AG08395 (cell line): ENCODE results near the gene TMIGD2.
"Not testable (repeated sequence)": the region's sequence is repeated elsewhere in the genome, so short reads cannot be mapped to it uniquely, and the experiment has no call there.

Experiments
- DNase-seq: peaks from one replicate; pipeline ENCODE4 v3.0.0; 2012; ENCODE audit warnings: mixed read lengths, low spot score

The TMIGD2 gene

GRCh38 chr19:4266253-4267000 is 35.8 kb downstream of the TMIGD2 start:
- no peak for DNase-seq

GRCh38 chr19:4264812-4265211 is 37.4 kb downstream of the TMIGD2 start:
- DNase-seq = no peak

- DNase-seq = no peak
Measured at GRCh38 chr19:4260613-4261191, 41.5 kb downstream of the TMIGD2 start.

- DNase-seq = no peak
Measured at GRCh38 chr19:4258181-4258580, 44.0 kb downstream of the TMIGD2 start.

- no peak for DNase-seq
Measured at GRCh38 chr19:4257025-4257424, 45.2 kb downstream of the TMIGD2 start.

- no peak for DNase-seq
Measured at GRCh38 chr19:4256563-4256962, 45.6 kb downstream of the TMIGD2 start.

- DNase-seq = peak; percentile 100
Measured at GRCh38 chr19:4246767-4247593, 55.2 kb downstream of the TMIGD2 start, which contains the start of gene YJU2. Gene YJU2, plus strand, starts transcription at chr19:4247080. Its CDS starts 67 bp downstream, at chr19:4247147.

GRCh38 chr19:4245938-4246337 is 56.3 kb downstream of the TMIGD2 start:
- not testable (repeated sequence) for DNase-seq
